COR-L47 (cell line): Measurements from ENCODE around the gene SCN5A.

Source experiments
- DNase-seq: peaks from one replicate; lab custom pipeline; 2025; lab: John Stamatoyannopoulos, UW

SCN5A gene

DNA sequence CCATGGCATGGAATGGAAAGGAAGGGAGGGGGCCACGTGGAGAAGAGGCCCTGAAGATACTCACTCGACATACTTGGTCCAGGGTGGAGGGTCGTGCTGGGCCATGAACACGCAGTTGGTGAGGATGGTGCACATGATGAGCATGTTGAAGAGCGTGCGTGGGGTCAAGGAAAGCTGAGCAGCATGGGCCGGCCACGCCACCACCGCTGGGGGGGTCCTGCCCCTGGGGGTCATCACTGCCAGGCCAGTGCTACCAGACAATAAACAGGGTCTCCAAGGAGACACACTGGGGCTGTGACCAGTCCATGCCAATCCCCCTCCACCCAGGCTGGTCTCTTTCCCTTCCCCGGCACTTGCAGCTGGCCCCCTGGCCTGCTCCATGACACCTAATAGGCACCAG is 27.2 kb downstream of the SCN5A start:
- no peak for DNase-seq

DNA sequence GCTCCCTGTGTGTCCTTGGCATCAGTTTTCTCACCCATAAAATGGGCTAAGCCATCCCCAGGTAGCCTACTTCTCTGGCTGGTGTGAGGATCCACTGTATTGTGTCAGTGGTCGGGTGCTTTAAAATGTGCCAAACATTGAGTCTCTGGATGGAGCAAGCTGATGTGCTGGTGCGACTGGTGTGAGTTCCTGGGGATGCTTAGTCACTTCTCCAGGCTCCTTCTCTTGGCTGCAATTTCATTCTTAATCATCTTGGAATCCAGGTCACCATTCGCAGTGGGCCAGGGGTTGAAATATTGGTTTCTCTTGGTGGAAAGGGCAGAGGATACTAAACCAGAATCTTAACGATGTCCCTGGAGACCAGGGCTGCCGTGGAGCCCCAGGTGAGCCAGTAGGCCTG is 29.3 kb downstream of the SCN5A start:
- no peak for DNase-seq

DNA sequence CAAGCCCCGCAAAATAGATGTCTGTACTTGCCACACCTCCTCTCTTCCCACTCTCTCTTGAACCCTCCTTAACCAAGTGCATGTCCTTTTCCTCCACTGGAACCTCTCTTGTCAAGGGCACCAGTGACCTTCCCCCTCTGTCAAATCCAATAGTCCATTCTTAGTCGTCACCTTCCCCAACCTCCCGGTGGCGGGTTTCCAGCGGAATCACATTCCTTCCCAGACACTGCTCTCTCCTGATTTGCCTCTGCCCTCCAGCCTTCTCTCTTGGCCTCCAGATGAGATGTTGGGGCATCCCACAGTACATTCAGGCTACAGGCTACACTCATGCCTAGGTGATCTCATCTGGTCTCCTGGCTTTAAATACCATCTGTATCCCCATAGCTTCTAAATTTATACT is 31.1 kb downstream of the SCN5A start:
- DNase-seq, result no peak

DNA sequence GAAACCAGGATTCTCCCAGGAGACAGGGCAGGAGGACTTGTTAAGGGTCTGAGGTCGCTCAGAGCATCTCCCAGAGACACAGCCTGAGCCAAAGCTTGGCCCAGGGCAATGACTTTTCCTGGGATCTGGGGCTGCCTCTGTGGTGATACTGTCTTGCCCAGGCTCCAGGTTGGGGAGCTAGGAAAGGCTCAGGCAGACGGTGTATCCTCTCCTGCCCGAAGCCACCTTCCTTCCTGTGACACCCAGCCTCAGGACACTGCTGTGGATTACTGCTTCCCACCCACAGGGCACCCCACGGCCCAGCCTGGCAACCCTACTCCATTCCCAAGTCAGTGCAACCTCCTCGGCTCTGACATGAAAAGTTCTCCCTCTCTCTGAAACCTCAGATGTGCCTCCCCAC is 31.9 kb downstream of the SCN5A start:
- no peak for DNase-seq

DNA sequence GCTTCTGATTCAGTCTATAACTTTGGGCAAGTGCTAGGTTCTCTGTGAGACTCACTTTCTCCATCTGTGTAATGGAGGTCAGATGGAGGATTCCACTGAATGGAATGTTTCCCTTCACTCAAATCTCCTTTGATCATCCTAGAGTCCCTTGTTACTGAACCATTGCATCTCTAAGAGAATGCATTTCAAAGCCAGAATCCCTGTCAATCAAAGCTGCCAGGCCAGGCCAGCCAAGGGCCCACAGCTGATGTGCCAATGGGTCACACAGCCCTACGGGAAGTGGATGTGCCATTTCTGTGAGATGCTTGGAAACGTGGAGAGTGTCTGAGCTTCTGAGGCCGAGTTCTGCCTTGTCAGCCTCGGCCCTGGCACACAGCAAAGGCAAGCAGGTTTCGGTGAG is 32.4 kb downstream of the SCN5A start:
- no peak for DNase-seq

DNA sequence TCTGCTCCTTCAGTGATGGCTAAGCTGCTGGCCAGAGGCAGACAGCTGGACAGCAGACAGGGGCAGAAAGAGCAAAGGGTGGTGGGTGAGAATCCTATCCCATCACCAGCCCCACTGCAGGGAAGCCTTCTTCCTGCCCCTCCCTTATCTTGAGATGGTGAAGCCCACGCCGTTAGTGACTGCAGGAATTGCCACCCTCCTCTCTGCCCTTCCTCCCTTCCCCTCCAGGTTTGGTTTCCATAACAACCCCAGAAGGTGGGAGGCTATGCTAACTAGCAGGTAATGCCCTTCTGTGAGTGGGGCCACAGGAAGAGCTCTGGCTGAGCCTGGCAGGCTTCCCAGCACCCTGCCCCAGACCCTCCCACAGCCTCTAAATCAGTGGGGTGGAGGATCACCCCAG is 32.8 kb downstream of the SCN5A start:
- no peak for DNase-seq

DNA sequence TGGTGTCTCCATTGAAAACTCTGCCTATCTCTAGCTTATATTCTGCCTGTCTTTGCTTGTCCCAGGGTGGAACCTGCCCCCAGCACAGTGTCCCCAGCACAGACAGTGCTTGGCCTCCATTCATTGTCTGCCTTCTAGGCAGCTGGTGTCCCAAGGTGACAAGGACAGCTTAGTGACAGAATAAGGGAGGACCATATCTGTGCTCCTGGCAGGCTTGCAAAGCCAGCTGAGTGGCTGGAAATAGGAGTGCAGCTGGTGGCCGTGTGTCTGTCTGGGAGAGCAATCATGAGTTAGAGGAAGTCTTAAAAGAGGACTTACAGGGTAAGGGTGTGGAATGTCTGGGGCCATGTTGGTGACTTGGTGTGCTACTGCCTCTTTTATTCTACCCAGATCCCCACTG is 33.4 kb downstream of the SCN5A start:
- no peak for DNase-seq

DNA sequence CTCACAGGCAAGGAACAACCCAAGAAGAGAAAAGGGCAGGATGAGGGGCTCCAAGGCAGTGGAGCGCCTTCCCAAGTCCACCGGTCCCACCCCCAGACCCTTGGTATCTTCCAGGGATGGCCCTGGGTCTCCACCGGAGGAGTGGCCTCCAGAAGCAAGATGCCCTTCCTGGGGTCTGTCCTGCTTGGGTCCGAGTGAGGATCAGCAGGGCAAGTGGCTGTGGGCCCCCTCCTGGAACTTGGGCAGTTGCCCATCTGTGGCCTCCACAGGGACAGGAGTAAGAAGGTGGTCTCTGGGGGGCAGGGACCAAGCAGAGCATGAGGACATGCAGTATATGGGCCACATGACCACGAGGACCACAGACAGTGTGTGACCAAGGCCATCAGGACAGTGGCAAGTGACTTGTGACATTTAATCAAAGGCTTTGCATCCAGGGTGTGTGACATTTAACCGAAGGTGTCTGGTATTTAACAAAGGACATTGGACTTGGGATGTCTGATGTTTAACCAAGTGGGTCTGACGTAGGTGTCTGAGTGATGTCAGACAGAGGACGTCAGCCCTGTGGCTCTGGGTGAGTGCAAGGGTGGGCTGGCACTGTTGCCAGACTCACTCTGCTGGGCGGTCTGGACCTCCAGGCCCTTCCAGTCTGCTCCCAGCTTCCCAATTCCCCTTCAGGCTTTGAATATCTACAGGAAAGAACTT is 34.7 kb downstream of the SCN5A start:
- DNase-seq, result no peak

DNA sequence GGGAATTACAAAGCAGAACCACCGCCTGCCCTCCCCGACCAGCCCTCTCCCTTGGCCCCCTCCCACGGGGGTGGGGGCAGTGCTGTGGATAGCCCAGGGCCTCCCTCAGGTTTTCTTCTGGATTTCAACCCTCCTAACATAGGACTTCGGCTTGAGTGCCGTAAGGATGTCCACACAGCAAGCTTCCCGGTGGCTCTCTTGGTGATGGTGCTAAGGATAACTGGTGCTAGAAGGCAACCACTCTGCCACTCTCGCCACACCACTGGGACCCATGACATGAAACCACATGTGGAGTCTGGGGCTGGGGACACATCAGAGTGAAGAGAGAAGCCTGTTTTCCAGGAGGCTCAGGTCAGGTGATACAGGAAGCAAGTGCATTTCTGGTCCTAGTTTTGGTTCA is 35.4 kb downstream of the SCN5A start:
- no peak for DNase-seq

DNA sequence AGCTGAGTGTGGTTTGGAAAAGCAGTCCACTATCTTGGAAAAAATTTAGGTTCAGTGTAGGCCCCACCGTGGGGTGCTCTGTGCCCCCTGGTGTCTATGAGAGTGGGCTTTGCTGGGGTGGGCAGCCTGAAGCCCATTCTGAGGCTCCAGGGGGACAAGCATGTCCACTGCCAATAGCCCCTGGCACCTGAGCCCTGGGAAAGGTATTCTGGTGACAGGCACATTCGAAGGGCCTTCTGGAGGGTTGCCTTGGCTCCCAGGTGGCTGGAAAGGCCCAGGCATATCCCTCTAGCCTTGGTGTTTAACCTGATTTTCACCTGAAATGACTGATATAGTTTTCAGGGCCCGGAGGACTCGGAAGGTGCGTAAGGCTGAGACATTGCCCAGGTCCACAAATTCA is 36.1 kb downstream of the SCN5A start:
- no peak for DNase-seq

DNA sequence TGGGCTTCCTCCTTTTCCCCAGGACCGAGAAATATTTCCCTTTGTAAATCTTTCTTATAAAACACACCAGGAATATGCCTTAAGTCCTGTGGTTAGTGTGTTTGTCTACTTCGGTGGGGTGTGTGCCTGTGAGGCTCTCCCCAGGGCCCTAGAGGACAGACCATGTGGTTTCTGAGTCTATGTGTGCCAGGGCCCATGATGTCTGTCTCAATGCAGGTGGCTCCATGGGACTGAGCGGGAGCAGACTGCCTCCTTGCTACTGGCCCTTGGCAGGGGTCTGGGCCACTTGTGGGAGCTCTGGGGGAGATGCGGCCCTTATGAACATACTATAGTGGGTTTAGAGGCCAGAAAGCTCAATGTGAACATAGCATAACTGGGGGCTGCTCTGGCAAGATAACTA is 37.6 kb downstream of the SCN5A start:
- no peak for DNase-seq

DNA sequence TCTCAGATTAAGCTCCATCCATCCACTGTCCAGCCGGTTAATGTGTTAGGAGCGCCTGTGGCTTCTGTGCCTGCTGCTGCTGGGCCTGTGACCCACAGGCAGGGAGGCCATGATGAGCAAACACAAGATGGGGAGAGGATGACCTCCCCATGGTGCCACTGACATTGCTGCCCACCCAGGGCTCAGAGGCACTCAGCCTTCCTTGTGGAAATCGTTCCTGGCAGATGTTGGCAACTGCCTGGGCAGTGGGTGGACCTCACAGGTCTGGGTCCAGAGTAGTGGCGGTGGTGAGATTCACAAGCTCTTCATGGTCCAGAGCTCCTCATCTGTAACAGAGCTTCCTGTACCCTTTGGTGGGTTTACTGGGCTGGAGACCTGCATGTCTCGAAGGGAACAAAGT is 38.6 kb downstream of the SCN5A start:
- DNase-seq, result no peak

DNA sequence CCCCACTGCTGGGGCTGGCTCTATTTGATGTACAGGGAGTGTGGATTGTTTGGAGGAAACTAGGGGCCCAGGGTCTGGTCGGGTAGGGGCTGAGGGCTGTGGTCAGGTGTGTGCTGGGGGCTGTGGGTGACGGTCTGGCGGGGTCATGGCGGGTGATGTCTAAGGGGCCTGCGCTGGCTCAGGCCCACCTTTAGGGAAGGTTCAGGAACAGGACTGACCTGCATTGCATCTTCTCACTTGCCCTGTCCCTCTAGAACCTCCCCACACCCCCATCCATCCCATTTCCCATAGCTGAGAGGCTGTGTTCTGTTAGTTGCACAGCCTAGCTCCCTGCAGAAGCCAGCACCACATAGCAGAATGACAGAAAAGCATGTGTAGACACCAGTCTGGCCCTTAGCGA is 39.1 kb downstream of the SCN5A start:
- DNase-seq, result no peak

DNA sequence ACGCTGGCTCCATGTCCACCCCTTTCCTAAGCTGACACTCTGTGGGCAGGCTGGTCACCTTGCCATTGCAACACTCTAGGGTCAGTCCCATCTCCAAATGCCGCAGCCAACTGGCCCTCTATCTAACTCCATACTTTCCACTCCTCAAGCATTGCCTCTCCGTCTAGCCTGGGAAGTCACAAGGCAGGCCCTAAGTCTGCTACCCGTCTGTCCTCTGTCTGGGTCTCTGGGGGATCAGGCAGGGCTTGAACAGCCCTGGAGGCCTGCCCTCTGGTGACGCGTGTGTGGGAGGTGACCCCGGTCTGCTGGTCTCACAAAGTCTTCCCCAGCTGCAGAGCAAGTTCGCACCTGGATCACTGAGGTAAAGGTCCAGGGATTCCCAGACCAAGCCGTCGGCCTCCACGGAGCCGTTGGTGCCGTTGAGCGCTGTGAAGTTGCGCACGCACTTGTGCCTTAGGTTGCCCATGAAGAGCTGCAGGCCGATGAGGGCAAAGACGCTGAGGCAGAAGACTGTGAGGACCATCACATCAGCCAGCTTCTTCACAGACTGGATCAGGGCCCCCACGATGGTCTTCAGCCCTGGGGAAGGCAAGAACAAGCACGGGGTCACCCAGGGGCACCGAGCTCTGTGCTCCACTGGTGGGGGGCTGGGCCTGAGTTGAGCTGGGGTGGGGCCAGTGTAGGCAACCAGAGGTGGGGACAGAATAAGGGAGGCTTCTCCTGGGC is 39.9 kb downstream of the SCN5A start:
- DNase-seq, result no peak

DNA sequence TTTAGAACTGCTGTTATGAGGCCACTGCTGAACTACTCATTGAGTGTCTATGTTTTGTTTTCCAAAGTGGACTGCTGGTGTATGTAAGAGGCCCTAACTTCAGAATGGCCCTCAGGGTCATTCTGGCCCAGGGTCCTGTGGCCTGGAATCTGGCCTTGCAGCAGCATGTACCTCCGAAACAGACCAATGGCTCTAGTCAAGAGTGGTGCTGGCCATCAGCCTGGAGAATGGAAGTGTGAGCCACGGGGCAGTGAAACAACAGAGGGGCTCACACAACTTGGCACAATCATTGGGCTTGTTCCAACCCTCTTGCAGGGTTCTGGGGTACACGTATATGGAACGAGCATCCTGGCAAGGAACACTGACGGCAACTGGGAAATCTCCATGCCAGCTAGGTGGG is 40.5 kb downstream of the SCN5A start:
- no peak for DNase-seq

DNA sequence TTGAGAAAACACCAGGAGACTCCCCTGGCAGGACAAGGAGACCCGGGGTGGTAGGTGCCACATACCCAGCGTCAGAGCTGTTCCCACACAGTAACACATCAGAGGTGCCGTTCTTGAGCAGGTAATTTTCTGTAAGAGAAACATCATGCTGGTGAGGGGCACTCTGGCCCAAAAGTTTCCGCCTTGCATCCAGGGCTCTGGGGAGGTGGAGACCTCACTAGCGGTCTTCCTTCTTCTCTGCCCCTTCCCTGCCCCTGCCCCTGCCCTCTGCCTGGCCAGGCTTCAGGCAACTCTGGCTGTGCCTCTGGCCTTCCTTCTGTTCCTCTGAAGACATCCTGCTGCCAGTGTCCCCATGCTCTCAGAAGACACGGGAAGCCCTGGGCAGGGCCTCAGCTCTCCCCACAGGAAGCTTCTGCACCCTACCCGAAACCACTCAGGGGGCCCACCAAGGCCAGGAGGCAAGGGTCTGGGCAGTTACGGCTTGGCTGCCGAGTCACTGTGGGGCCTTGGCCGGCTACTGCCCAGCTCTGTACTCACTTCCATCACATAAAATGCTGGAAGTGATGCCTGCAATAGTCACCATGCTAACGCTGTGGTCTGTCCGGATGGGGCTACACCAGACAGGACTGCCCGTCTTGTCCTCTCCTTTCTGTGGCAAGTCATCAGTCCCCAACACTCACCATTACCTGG is 41.3 kb downstream of the SCN5A start:
- no peak for DNase-seq

DNA sequence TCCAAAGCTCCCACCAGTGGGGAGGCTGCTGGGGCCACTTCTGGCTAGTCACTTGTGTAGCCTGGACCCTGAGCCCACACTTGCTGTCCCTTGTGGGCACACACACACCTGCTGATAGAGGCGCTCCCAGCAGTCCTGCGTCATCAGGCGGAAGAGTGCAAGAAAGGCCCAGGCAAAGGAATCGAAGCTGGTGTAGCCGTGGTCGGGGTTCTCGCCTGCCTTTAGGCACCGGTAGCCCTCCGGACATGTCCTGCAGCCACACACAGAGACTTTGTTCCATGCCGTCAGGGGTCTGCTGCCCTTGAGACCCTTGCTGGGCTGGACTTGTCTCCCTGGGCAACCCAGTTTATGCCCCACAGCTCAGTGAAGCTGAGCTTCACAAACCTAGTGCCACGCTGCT is 42.9 kb downstream of the SCN5A start:
- no peak for DNase-seq

DNA sequence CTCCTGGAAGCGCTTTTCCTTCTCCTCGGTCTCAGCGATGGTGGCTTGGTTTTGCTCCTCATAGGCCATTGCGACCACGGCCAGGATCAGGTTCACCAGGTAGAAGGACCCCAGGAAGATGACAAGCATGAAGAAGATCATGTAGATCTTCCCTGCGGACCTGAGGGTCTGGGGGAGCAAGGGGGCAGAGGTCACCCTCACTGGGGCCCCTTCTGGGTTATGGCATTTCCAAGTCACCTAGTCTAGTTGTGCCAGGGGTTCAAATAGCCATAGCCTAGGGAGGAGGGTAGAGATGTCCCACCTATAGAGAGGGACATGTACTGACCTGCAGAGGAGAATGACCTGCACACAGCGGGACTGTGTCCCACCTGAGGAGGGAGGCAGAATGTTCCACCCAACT is 43.5 kb downstream of the SCN5A start:
- DNase-seq, result no peak

DNA sequence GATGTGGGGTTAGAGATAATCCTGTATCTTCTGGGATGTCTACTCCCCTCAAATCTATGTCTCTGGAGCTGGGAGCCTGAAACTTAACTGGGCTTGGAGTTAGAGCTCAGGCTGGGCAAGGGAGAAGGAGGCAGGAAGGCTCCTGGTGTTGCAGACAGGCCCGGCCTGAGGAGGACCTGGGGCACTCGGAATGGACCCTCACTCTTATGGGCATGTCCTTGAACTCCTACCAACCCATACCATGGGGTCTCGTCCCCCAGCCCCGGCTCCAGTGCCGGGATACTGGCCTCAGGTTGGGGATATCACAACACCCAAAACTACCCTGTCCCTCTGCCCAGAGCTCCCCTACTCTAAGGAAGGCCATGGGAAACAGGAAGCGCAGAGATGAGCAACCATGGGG is 45.2 kb downstream of the SCN5A start:
- no peak for DNase-seq

DNA sequence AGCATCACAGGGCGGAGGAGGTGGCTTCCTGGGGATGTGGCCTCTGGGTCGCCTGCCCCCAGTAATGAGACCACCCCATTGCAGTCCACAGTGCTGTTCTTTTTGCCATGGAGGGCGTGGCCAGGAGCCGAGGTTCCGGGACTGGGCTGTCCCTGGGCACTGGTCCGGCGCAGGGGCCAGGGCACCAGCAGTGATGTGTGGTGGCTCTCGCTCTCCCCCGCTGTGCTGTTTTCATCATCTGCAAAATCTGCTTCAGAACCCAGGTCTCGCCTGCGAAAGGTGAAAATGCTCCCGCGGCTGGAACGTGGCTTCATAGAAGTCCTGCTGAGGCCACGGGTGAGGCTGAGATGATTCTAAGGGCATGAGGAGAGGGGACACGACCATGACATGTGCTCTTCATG is 45.8 kb downstream of the SCN5A start:
- no peak for DNase-seq

DNA sequence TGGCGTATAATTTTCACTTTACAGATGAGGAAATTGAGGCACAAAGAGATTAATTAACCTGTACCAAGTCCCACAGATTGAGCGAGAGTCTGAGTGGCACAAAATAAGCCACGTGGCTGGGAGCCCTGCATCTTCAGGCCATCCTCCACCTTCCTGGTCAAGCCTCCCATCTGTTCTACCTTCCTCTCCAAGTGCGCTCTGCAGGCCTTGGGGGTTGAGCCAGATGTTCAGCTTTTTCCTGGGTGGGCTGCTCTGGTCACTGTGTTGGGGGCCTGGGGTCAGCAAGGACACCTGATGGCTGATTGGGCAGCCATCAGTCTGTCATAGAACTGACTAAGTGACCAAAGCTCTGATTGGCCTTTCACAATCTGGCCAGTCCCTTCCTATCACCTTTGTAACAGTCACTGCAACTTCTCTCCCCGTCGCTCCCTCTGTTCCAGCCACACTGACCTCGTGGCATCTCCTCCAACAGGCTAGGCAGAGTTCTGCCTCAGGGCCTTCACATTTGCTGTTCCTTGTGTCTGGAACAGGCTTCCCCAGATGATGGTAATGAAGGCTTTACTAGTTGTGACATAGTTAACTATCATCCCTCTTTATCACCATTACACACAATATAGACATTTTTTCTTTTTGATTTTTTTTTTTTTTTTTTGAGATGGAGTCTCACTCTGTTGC is 46.8 kb downstream of the SCN5A start:
- DNase-seq, result no peak

DNA sequence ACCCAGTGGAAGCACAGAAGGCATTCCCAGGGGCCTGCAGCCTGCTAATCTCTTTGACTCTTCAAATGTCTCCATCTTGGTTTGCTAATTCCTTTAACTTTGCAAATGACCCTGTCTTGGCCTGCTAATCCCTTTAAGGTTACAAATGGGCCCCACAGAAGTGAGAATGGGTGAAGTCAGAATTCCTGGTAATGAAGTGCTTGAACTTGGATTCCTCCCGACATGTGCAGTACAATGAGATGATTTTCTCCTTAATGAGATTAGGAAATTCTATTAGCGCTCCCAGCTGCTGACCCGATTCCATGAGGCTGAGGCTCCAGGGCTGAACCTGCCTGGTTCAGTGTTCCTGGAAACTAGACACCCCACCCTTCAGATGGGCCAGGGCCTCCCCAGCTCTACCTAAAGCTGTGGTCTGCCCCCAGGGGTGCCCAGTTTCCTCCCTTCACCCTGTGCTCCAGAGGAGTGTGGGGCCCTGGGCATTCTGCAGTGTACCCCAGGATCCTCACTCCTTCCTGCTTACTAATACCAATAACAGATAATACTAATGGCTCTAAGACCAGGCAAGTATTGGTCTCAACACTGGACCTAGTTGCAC is 47.4 kb downstream of the SCN5A start:
- no peak for DNase-seq

DNA sequence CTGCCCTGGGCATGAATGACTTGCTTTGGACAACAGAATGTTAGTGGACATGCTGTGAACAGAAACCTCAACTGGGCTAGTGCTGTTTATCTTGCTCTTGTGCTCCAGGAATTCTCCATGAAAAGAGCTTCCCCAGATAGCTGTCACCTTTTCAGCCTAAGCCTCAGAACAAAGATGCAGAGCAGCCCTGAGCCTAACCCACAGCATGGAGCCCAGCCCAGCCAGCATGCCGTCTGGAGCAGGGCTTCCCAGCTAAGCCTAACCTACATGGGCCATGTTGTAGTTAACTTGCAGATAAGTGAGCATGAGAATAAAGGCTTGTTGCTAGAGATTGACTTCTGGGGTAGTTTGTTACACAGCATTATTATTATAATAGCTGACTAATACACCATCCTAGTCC is 48.9 kb downstream of the SCN5A start:
- no peak for DNase-seq
